Measurements from ENCODE around the gene PRMT9.

PRMT9 gene

DNA sequence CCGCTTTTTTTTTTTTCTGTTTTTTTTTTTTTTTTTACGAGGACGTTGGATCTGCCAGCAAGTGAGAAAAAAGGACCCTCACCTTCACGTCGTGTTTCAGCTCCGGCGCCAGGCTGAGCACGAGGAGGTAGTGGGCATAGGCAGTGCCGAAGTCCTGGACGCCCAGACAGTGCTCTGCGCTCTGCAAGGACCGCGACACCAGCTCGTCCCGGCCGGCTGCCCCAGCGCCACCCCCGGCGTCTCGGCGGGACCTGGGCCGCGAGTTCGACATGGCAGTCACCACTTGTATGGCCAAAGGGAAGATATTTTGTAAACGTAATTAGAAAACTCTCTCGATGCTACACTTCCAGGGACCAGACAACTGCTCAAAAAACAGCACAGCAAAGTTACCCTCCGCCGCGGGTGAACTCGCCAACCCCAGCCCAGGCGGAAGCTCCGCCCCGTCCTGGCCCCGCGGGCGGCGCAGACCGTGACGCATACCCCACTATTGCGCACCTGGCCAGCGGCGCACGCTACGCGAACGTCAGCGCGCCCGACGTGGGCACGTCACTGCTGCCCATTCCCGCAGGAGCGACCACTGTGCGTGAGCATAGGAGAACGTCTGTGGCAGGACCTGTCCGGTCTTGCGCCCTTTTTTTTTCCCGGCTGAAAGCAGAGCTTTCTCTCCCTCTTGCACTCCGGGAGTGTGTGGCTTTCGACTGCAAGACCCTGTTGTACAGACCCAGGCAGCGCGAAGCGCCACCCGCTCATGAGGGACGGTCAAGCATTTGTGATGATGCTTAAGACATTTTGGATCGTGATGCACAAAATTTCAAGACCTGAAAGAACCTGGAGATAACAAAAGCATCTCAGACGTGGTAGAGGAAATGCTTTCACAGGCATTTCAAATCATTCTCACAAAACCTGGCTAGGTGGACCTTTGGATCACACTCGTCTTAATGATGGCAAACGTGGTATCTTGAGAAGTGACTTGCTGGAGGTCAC is at the start of gene PRMT9:
PRMT9 (minus strand) TSS at position 447 of the 984 bp plus-strand sequence; CDS start at position 271, 176 bp downstream.
- DNase-seq = peak; percentile 92

DNA sequence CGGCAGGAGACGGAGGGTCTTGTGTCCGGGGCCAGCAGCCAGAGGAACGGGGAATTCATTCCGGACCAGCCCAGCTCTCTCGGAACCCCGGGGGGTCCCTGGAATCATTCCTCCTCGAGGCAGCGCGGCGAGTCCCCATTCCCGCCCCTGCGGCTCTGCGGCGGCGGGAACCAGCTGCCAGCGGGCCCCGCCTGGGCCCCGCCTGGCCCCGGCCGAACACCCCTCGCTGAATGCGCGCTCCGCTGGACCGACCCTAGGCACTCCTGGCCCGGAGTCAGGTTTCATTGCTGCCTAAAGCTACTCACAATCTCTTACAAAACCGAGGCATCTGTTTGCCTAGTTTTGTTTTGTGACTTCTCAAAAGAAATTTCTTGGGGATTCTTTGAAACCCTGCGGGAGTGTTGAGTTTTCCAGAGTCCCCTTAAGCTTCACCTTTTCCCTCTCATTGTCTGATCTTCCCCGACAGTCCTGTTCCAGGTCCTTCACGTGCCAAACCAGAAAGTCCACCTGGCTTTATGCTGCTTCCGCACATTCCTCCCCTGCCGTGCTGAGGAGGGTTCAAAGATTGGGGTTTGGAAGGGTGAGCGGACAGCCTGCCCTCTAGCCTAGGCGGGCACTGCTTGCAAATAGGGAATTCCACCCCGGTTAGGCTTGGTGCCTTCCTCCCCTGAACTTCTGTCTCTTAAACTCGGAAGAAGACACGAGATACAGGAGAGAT is 48.7 kb upstream of the PRMT9 start:
- DNase-seq = peak; percentile 30

DNA sequence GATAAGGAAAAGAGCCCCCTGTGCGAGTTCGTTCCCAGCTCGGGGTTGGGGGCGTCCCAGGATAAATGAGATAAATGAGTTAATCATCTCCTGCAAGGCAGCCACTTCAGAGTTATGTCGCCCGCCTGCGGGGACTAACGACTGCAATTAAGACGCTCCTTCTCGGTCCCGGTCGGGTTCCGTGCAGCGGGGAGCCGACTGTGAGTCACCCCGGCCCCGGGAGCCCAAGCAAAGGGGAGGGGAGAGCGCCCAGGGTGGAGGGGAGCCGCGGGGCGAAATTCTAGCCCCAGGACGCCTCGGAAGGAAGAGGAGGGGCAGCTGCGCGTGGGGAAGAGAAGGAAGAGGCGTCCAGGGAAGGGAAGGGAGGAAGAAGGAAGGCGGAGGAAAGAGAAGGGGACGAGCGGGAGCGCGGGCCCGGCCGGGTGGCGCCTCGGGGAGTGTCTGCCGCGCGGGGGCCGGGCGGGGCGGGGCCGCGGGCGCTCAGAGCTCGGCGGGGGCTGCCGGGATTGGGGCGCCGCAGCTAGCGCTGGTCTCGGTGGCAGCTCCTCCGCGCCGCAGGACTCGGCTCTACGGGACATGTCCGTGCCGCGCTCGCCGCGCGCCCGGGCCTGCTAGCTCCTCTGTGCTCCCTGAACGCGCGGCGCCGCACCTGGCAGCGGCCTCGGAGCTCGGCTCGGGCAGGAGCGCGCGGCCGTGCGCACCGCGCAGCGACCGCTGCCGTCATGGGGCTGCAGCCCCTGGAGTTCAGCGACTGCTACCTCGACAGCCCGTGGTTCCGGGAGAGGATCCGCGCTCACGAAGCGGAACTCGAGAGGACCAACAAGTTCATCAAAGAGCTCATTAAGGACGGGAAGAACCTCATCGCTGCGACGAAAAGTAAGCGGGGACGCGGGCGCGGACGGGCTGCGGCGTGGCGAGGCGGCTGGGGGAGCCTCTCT is 47.9 kb upstream of the PRMT9 start, which contains the start of gene ARHGAP10:
ARHGAP10 (plus strand) TSS at position 509 of the 938 bp plus-strand sequence; CDS start at position 723, 214 bp downstream.
- peak; percentile 82 for DNase-seq

DNA sequence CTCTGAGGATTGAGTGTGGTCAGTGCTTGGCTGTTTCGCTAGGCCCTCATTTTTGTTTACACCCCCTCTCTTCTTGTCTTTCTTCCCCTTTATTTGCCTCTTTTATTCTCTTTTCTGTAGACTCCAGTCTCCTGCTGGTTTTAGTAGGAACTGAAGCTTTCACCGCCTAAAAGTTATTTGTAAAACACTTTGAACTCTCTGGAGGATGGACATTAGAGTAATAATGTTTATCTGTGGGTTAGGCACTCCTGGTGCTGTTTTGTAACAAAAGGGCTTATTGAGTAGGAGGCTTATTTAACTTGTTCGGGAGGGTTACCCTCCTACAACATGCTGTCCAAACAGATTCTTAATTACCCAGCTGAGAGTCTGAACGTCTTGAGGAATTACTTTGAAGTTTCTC is 46.4 kb upstream of the PRMT9 start:
- no peak for DNase-seq

DNA sequence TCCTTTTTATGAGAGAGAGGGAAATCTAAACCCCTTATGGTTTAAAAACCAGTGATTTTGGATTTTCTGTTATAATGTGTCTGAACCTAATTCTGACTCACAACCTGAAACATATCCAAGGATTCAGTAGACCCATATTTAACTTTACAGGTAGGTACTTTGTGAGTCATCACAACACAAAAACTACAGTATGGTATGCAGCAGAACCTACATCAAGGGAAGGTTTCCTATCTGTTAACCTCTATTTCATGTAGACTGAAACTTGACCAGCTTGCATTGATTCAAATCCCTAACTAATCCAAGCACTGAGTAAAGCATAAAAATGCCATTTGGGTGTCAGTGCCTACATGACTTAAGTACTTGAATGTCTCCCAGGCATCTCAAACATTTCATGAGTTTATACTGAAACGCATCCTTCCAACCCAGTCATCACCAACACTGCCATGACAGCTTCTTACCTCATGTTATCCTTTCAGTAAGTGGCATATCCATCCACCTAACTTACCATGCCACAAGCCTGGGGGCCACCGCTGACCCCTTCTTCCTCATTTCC is 43.6 kb upstream of the PRMT9 start:
- DNase-seq = no peak

DNA sequence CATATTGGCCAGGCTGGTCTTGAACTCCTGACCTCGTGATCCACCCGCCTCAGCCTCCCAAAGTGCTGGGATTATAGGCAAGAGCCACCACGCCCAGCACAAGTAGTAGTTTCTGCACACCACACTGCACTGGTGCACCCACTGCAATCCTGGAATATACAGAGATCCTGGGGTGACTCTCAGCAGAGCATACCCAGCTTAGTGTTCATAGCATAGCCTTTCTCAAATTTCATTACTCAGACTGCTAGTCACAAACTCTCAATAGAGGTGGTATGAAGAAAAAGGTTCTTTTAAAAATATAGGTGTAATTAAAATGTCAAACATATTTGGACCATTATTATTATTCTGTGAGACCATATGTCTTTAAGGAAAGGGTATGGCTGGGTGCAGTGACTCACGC is 41.7 kb upstream of the PRMT9 start:
- no peak for DNase-seq

DNA sequence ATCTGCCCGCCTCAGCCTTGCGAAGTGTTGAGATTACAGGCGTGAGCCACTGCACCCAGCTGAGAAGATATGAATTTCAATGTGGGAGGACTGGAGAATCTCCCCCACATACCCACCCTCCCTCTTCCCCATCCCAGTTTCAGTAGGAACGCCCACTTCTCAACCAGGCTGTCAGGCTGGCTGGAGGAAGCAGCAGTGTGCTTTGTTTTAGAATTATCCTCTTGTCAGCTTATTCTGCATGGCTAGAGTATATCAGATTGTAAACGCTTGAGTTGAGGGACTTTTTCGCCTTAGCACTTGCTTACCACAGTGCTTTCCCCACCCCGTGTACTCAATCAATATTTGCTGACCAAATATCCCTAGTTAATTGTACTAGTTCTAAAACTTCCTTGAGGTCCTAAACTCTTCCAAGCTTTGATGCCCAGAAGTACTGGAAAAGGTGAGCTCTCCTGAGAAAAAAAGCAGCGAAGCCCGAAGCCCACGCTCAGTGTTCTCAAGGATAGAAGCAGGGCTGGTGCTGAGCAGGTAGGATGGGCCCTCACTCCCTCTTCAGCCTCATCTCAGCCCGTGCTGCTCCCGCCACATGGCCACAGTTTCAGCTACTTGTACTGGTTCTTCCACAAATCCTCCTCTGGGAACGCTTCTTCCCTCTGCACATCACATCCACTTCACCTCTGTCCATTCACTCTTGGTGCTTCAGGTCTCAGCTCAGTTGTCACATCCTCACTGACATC is 40.7 kb upstream of the PRMT9 start:
- DNase-seq = no peak

DNA sequence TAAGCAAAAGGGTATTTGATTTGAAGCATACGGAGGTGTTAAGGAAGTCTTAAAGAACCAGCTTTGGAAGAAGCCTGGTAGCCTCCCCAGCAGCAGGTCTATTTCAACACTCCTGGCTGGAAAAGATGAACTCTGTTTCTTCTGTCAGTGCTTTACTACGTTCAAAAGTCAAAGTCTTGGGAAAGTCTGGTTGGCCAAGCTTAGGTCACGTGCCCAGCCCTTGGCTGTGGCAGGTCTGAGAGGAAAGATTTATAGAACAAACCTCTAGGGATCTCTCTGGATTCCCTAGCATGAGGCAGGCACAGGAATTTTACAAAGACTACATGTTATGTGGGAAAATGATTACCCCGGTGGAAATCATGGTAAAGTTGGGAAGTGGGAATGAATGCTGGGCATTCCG is 39.4 kb upstream of the PRMT9 start:
- no peak for DNase-seq

DNA sequence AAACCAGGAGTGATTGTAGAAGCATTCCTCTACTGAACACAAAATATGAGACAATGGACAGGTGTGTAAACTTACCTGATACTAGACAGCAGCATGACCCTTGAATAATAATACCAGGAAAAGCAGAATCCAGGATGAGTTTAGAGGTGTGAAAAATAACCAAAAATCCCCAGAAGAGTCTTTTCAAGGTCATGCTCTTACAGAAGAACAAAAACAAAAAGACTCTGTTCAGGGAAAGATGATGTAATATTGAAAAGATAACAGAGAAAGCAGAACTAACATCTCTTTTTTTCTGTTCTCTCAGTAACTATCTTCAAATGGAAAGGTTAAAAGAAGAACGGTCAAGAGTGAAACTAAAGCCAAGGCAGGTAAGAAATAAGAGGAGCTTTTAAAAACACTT is 33.9 kb upstream of the PRMT9 start:
- no peak for DNase-seq

DNA sequence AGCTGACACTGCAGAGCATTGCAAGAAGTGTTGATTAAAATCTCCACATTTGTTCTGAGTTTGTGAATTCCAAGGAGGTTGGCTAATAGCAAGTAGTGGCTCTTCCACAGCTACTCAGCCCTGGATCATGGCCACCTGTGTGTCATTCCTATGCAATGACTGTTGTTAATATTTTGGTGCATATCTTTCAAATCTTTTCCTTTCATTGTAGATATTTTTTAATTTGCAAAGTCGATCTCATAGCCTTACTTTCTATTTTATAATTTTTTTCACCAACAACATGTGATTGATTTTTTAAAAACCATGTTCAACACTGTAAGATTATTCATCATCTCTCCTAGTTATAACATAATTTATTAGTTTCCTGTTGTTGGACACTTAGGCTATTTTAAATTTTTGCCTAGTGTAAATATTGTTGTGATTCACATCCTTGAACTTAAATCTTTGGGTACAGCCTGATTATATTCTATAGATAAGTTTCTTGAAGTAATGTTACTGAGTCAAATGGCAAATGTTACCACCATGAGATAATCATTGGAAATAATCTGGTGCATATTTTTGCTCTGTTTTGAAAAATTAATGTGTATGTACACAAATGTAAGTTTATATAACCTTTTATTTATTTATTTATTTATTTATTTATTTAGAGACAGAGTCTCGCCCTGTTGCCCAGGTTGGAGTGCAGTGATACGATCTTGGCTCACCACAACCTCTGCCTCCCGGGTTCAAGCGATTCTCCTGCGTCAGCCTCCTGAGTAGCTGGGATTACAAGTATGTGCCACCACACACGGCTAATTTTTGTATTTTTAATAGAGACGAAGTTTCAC is 30.8 kb upstream of the PRMT9 start:
- DNase-seq = no peak

DNA sequence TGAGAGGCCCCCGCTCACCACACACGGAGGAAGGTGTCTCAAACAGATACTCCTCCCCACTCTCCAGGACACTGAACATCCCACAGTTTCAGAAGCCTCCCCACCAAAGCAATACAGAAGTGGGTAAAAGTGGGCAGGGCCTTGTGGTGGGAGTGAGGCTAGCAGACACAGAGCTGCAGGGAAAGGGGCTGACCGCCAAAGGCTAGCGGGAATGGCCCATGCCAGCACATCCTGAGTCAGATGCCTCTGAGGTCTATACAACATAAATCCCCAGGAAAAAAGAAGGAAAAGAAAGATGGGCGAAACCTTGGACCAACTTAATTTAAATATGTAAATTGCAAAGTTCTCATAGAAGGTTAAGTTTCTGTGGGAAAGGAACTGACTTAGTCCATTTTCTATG is 26.0 kb upstream of the PRMT9 start:
- no peak for DNase-seq

DNA sequence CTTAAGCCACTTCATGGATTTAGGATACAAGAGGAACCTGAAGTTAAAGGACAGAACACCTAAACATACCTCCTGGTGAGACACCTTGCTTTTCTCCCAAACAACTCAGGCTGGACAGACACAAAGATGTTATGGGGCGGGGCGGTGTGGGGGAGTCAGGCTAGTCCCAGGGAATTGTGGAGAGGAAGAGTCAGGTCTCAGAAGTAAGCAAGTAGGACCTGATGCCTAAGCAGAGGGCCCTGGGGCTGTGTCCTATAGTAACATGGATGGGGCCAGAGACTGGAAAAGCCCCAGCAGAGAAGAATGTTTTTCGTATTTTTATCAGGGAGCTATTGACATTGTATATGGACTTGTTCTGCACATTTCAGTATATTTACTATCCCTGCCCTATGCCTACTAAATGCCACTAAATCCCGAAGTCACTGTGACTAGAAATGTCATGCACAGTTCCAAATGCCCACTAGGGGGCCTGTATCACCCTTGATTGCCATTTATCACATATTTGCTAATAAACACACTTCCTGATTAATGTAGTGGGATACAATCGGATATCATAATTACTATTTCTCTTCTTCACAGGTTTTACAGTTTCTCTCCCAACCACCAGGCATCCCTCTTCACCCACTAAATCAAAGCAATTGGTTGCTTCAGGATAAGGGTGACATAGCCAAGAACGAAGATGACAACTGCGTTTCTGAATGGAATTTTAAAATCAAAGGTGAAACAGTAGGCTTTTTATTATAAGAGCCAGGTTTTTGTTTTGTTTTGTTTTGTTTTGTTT is 24.1 kb upstream of the PRMT9 start:
- peak; percentile 72 for DNase-seq

DNA sequence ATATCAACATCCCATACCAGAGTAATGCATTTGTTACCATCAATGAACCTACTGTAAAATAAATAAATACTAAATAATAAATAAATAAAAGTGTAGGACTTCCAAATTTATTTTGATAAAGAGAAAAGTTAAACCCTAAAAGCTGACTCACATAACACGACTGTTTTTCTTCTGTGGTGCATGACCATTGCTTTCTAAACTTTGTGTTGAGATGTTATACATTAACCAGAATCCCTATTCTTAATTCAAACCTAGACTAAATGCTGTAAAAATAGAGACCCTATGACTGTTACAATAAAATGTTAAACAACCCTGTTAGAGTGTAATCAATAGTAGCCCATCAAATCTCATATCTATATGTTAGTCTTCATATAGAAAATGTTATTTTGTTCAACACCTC is 20.9 kb upstream of the PRMT9 start:
- no peak for DNase-seq

DNA sequence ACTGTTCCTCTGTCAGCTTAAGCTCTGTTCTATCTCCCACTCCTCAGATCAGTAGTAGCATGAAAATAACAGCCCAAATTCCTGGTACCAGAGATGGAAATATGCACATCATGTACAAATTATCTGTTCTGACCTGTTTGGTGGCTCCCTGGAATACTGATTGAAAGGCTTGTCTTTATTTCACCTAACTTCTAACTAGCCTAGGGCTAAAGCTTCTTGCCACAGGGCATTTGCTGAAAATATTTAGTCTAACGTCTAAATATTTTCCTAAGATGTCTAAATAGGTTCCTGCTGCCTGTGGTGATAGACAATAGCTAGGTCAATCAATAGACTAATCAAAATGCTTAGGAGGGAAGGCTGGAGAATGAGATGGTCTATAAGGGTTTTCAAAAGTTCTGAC is 12.9 kb upstream of the PRMT9 start:
- no peak for DNase-seq

DNA sequence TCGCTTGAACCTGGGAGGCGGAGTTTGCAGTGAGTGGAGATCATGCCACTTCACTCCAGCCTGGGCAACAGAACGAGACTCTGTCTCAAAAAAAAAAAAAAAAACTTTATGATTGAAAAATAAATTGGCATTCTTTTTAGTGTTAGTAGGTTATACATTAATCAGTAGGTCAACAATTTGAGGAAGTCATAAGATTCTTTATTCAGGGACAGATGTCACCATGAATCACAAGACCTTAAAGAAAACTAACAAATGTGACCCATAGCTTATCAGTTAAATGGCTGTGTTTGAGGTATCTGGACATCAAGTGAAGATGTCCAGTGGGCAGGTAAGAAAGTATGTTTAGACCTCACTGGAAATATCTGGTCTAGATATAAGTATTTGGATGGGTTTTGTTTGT is 9.3 kb upstream of the PRMT9 start:
- no peak for DNase-seq

DNA sequence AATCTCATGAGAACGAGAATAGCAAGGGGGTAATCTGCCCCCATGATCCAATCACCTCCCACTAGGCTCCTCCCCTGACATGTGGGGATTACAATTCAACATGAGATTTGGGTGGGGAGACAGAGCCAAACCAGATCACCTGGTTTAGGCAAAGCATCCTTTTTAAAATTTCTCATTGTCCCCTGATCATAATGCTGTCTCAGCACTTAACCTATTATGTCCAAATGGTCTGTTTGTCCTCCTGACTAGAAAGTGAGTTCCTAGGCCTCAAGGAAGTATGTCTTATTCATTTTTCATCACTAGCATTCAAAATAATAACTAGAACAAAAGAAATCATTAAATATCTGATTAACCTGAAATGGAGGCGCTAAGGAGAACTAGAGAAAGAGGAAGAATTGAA is 7.9 kb upstream of the PRMT9 start:
- DNase-seq = no peak

DNA sequence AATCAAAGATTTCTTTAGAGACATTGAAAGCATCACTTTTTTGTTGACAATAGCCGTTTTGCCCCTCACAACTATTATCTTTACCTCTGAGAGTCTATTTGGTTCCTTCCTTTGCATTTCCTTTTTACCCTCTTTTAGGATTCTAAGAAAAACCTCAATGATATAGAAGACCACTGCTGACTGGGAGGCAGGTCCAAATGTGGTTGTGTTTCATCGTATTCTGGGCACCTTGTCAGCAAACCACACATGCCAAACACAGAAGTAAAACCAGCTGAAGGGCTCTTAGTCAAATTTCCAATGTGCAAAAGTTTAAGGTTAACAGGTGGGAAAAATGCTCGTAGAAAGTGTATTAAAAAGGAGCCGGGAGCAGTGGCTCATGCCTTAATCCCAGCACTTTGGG is 5.1 kb upstream of the PRMT9 start:
- no peak for DNase-seq

DNA sequence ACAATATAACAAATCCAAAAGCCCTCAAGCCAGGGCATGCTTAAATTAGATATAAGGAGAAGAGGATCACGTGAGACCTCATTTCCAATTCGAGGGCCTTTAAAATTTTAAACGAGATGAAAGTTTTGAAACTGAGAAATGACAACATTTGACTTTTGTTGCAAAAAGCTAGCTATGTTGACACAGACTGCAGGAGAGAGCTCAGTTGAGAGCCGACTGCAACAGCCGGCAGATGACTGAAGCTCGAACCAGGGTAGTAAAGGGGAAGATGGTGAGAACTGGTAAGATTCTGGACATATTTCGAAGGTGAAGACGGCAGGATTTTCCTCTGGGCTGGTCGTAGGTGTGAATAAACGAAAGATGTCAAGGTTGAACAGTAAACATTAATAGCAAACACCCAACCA is 773 bp downstream of the PRMT9 start:
- peak; percentile 8 for DNase-seq

DNA sequence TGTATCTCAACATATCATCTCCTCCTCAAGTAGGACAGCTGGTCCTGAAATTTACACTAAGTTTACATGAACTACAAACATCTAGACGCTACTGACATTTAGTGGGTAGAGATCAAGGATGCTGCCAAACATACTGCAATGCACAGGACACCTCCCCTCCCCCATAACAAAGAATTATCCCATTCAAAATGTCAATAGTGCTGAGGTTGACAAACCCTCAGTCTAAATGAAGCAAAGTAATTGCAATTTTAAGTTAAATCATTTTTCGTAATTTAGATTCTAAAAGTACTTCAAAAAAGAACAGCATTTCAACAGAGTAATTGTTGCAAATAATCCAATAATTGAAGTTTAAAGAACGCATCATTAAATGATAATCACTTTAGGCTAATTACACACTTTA is 1.2 kb downstream of the PRMT9 start:
- DNase-seq = no peak
